T-helper 22 cell (primary cell): ENCODE measurements around the gene TOX2.

Experiments used
- DNase-seq: peaks from one replicate; pipeline ENCODE4 v3.0.0-alpha.2; 2020; ENCODE audit warnings: low read depth

Gene TOX2, protein sequence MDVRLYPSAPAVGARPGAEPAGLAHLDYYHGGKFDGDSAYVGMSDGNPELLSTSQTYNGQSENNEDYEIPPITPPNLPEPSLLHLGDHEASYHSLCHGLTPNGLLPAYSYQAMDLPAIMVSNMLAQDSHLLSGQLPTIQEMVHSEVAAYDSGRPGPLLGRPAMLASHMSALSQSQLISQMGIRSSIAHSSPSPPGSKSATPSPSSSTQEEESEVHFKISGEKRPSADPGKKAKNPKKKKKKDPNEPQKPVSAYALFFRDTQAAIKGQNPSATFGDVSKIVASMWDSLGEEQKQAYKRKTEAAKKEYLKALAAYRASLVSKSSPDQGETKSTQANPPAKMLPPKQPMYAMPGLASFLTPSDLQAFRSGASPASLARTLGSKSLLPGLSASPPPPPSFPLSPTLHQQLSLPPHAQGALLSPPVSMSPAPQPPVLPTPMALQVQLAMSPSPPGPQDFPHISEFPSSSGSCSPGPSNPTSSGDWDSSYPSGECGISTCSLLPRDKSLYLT

GRCh38 chr20:43914311-43915210 lies at the start of gene TOX2:
Gene TOX2 (plus strand): TSS chr20:43914852. CDS start chr20:43914892, 40 bp downstream.
- no peak for DNase-seq

DNA sequence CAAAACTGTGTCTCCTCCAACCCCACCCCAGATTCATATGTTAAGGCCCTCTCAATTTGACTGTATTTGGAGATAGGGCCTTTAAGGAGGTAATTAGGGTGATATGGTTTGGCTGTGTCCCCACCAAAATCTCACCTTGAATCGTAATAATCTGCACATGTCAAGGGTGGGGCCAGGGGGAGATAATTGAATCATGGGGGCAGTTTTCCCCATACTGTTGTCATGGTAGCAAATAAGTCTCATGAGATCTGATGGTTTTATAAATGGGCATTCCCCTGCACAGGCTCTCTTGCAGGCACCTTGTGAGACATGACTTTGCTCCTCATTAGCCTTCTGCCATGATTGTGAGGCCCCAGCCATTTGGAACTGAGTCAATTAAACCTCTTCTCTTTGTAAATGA lies 46.6 kb upstream of the TOX2 start:
- no peak for DNase-seq

- no peak for DNase-seq
These were observed 44.2 kb upstream of the TOX2 start for GRCh38 chr20:43870484-43870883.

GRCh38 chr20:43878776-43879175 lies 35.9 kb upstream of the TOX2 start:
- no peak for DNase-seq

- DNase-seq = no peak
These were observed 20.7 kb upstream of the TOX2 start for GRCh38 chr20:43893930-43894329.

GRCh38 chr20:43894491-43894890 lies 20.2 kb upstream of the TOX2 start:
- DNase-seq = no peak

DNA sequence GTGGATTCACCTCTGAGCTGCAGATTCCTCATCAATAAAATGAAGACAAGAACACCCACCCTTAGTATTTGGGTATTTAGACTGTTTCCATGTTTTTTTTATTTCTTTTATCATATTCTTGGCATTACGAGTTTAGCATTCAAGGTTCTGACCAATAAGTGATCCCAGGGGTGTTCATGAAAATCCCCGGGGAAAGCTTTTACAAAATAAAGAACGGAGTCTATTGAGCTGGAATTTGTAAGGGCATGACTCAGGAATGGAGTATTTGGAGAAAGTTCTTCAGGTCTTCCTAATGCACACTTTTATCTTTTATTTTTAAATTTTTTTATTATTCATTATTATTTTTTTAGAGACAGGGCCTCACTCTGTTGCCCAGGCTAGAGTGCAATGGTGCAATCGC lies 19.4 kb upstream of the TOX2 start:
- DNase-seq = no peak

GRCh38 chr20:43899274-43900120 lies 15.2 kb upstream of the TOX2 start:
- no peak for DNase-seq

GRCh38 chr20:43900121-43900466 lies 14.6 kb upstream of the TOX2 start:
- DNase-seq = no peak

GRCh38 chr20:43900496-43900895 lies 14.2 kb upstream of the TOX2 start:
- no peak for DNase-seq

GRCh38 chr20:43901296-43901695 lies 13.4 kb upstream of the TOX2 start:
- DNase-seq = no peak

DNA sequence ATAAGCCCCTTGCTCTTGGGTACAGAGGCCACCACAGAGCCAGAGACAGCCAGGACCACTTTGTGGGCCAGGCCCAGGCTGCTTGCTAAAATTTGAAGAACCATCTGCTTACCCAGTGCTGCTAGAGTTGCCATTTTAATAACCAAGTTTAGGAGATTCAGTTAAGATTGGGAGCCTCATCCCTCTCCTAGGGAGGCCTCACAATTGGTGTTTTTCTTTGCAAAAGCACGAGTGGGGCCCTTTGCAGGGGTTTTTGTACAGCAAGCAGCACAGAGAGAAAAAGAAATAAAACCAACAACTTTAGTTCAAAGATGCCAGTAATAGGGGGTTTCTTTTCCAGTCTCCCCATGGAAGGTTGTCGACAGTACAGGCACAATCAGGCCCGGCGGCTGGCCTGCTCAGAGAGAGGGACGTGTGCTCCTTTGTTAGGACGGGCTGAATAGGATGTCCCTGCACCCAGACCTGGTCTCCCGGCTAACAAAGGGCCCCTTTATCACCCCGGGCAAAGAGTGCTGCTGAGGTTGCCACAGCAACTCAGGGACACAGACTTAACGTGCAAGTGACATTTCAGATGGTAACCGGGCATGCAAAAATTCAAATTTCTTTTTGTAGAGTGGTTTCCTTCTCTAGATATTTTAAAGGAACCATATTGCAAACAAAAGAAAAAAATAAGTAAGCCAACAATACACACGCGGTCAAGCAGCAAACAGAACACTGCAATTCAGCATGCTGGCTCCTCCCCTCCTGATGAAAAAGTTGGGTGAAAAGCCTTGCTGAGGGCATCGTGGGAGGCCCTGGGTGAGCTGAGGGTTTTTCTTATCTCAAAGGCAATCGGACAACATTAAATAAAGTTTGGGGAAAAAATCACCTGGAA lies 10.5 kb upstream of the TOX2 start:
- no peak for DNase-seq

GRCh38 chr20:43904827-43905177 lies 9.8 kb upstream of the TOX2 start:
- DNase-seq = no peak

GRCh38 chr20:43906505-43907034 lies 8.1 kb upstream of the TOX2 start:
- DNase-seq = no peak

DNA sequence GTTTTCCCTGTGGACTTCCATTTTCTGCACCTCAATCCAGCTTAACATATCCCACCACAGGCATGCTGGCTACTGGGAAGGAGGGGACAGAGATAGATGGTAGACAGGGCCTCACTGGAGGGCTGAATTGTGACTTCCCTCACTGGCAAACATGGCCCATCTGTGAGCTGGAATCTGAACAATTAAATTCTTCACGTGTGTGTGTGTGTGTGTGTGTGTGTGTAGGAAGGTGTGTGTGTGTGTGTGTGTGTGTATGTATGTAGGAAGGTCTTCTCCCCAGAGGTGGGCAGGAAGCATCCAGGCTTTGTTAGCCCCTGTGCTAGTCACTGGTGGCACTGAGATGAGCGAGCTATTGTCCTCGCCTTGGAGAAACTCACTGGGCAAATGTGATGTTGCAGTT lies 5.4 kb upstream of the TOX2 start:
- no peak for DNase-seq

DNA sequence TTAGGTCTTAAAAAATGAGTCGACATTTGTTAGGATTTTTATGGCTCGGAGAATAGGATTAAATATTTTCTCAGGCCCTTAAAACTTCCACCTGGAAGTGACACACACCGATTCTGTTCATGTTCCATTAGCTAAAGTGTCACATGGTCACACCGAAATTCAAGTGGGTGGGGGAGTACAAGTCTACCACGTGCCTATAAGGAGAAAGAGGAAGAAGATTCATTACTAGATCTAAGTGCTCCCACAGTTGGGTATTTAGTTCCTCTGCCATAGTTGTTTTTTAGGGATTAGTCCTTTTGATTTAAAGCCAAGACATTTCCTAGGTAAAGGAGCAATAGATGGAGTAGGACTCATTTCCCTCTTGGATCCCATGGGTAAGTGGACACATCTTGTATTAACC lies 4.9 kb upstream of the TOX2 start:
- DNase-seq = no peak

- DNase-seq = no peak
These were observed 4.1 kb upstream of the TOX2 start for GRCh38 chr20:43910564-43910963.

DNA sequence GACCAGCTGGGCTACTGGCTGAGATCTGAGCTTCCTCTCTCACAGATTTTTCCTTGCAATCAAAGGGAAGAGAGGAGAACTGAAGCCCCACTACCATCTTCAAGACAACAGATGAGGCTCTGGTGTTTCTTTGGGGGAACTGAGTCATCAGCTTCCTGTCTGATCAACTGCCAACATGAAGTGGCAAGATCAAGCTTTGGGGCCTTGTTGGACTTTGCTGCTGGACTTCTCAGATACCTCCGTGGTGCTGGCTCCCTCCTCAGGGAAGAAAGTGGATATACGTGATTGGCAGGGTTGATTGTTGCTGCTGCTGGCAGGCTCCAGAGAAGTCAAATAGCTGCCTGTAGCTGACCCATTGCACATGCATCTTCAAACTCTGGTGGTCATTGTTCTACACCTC lies 3.6 kb upstream of the TOX2 start:
- DNase-seq = no peak

DNA sequence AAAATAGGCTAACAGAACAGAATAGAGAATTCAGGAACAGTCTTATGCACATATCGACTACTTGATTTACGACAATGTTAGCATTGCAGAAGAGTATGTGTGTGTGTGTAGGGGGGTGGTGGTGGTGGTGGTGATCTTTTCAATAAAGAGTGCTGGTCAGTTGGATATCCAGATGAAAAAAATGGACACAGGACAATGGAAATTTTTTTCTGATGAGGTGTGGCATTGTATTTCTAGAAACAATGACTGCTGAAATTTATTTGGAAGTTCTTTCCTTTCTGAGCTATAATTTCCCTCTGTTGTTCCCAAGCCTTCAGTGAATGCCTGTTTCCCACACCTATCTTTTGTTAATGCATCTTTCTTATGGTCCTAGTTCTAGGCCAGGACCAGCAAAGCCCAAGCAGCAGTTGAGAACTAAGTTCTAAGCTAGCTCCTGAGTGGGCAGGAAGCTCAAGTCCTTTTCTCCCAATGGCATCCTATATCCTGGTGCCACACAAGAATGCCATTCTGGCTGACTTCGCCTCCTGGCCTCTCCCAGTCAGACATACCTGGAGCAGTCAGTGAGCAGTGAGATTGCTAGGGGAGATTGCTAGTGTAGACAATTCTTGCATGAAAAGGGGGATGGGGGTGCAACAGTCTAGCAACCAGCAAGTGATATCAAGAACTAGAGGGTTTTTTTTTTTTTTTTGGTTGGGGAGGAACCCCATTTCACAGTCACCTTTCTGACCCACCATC lies 1.2 kb upstream of the TOX2 start:
- no peak for DNase-seq
